T-helper 1 cell treated with Interleukin-12 subunit alpha and Interleukin-12 subunit beta and Interleukin-4 antibody, amounts not matched to agents 30 ng/mL and 1 ng/mL, for 36 hours (primary cell): ENCODE data around the gene MFAP4. TPM values are rescaled to one million over a fixed set of nuclear protein-coding genes. Genes with fewer than 3 reads are reported as not detected.

Experiments
- intact Hi-C: fragments of 100-400 bp; cut with micrococcal nuclease; formaldehyde crosslinking; loops from one replicate; pipeline ENCODE4 v1.15.1; 2024
- total RNA-seq: library from RNA; stranded (reverse); gene quantifications from 2 replicates; pipeline ENCODE4 v1.2.3, GENCODE V29; 2022

The MFAP4 gene
- total RNA-seq, 1 donor from 2014 or later, result not detected

- intact Hi-C loops, result no loop called here
Measured at GRCh38 chr17:19386051-19386929, 700 bp downstream of the MFAP4 start.

GRCh38 chr17:19385521-19385983 is 1.4 kb downstream of the MFAP4 start:
- intact Hi-C loops, result no loop called here

GRCh38 chr17:19384723-19385391 is 2.1 kb downstream of the MFAP4 start:
- intact Hi-C loops, result no loop called here

GRCh38 chr17:19383681-19384470 is 3.1 kb downstream of the MFAP4 start:
- intact Hi-C loops, result no loop called here

- intact Hi-C loops, result no loop called here
Measured at GRCh38 chr17:19382531-19383444, 4.2 kb downstream of the MFAP4 start.

GRCh38 chr17:19381741-19382444 is 5.1 kb downstream of the MFAP4 start:
- intact Hi-C loops, result no loop called here

- intact Hi-C loops, result no loop called here
Measured at GRCh38 chr17:19381361-19381740, 5.6 kb downstream of the MFAP4 start.

GRCh38 chr17:19380481-19381301 is 6.3 kb downstream of the MFAP4 start:
- intact Hi-C loops, result no loop called here

- intact Hi-C loops, result loop anchor here (5.0 kb wide), 4 partner anchors 598 to 1787 kb away; partner anchors contain the start of genes AKAP10, ALKBH5 and PEMT
Measured at GRCh38 chr17:19379361-19380065, 7.5 kb downstream of the MFAP4 start.

- intact Hi-C loops, result loop anchor here (1.0 to 5.0 kb wide), 8 partner anchors 8 to 1786 kb away; partner anchors contain the start of genes AKAP10, ALDH3A2, ALKBH5 and PEMT
Measured at GRCh38 chr17:19378416-19379360, 8.3 kb downstream of the MFAP4 start, which contains the start of gene MAPK7. TSS of gene MAPK7 (plus strand) at chr17:19378498. CDS start at chr17:19378901, 403 bp downstream.

GRCh38 chr17:19377602-19378415 is 9.2 kb downstream of the MFAP4 start:
- intact Hi-C loops, result loop anchor here (1.0 to 5.0 kb wide), 10 partner anchors 8 to 1786 kb away; partner anchors contain the start of genes AKAP10, ALDH3A2, ALKBH5 and B9D1

- intact Hi-C loops, result loop anchor here (1.0 to 5.0 kb wide), 6 partner anchors 15 to 1785 kb away; partner anchors contain the start of genes AKAP10, ALKBH5, B9D1 and PEMT
Measured at GRCh38 chr17:19376811-19377210, 10.2 kb downstream of the MFAP4 start.

GRCh38 chr17:19375732-19376131 is 11.3 kb downstream of the MFAP4 start:
- intact Hi-C loops, result loop anchor here (5.0 kb wide), 4 partner anchors 602 to 1783 kb away; partner anchors contain the start of genes AKAP10, ALKBH5 and PEMT

- intact Hi-C loops, result no loop called here
Measured at GRCh38 chr17:19374136-19374535, 12.9 kb downstream of the MFAP4 start.

- intact Hi-C loops, result no loop called here
Measured at GRCh38 chr17:19372866-19373504, 14.0 kb downstream of the MFAP4 start.
